ENCODE data around the gene CLCNKB.

- TF ChIP-seq TAF1 (IDR thresholded peaks at IDR 0.05; ENCODE audit: low read depth, low read length) (no peak), SPI1 (IDR thresholded peaks at IDR 0.05; ENCODE audit: low read depth, low read length) (no peak), POLR2AphosphoS5 (IDR thresholded peaks at IDR 0.05; ENCODE audit: low read depth, low read length) (no peak)
These were observed 45.4 kb downstream of the CLCNKB start for GRCh38 chr1:16088996-16089395.

All from GM12891 (cell line).